A673 (cell line): ENCODE measurements around the gene ASPDH. TPM values are rescaled to one million over a fixed set of nuclear protein-coding genes. Genes with fewer than 3 reads are reported as not detected.

Experiments used
- Bru-seq: library from RNA; stranded (reverse); fragments of 400-500 nt; gene quantifications from one replicate; lab custom pipeline; 2021; lab: Mats Ljungman, UMichigan
- BruChase-seq, 2 experiments: library from RNA; stranded (reverse); fragments of 400-500 nt; gene quantifications; one replicate each; lab custom pipeline; 2021; lab: Mats Ljungman, UMichigan
- BruUV-seq: library from RNA; stranded (reverse); fragments of 400-500 nt; replicated peaks from 2 replicates; lab custom pipeline; 2021; lab: Mats Ljungman, UMichigan
- CTCF ChIA-PET: fragments of 300-600 bp; sonication (Branson Sonifier 250); formaldehyde crosslinking; loops from one replicate; lab custom pipeline; 2022; ENCODE audit warnings: antibody characterized with exemption; lab: Charles Lee
- POLR2A ChIA-PET: fragments of 300-600 bp; sonication (Branson Sonifier 250); formaldehyde crosslinking; loops from one replicate; lab custom pipeline; 2022; ENCODE audit warnings: antibody characterized with exemption; ENCODE audit not compliant: low non-redundant PET; lab: Charles Lee
- DNase-seq: peaks from one replicate; pipeline ENCODE4 v3.0.0-alpha.2; 2015; ENCODE audit warnings: low spot score
- H3K27ac ChIP-seq: fragments of 200-600 bp; sonication (generic); 2 replicates; pipeline ENCODE4 v1.5.1; 2016; ENCODE audit warnings: mixed run types, low read depth, mild to moderate bottlenecking, mixed read lengths, antibody characterized with exemption, low read length; ENCODE audit not compliant: poor library complexity, severe bottlenecking
- H3K27me3 ChIP-seq: fragments of 200-600 bp; sonication (generic); replicated peaks from 2 replicates; pipeline ENCODE4 v1.6.1; 2017; ENCODE audit warnings: mixed run types, low read depth, mild to moderate bottlenecking, mixed read lengths, antibody characterized with exemption, low read length; ENCODE audit not compliant: insufficient read depth, poor library complexity
- H3K36me3 ChIP-seq: fragments of 200-600 bp; sonication (generic); 2 replicates; pipeline ENCODE4 v1.6.1; 2016; ENCODE audit warnings: mixed run types, mild to moderate bottlenecking, mixed read lengths, antibody characterized with exemption, low read length; ENCODE audit not compliant: insufficient read depth, poor library complexity, severe bottlenecking
- H3K4me1 ChIP-seq: fragments of 200-600 bp; sonication (generic); 2 replicates; pipeline ENCODE4 v1.6.1; 2017; ENCODE audit warnings: mixed run types, mild to moderate bottlenecking, mixed read lengths, antibody characterized with exemption, low read length; ENCODE audit not compliant: insufficient read depth, poor library complexity, severe bottlenecking
- H3K4me3 ChIP-seq: fragments of 200-600 bp; sonication (generic); 2 replicates; pipeline ENCODE4 v1.5.1; 2016; ENCODE audit warnings: low read depth, mixed run types, mild to moderate bottlenecking, mixed read lengths, low read length; ENCODE audit not compliant: poor library complexity, severe bottlenecking
- H3K9me3 ChIP-seq: fragments of 200-600 bp; sonication (generic); 2 replicates; pipeline ENCODE4 v1.6.1; 2016; ENCODE audit warnings: mixed run types, low read depth, mild to moderate bottlenecking, mixed read lengths, antibody characterized with exemption, low read length; ENCODE audit not compliant: poor library complexity, severe bottlenecking
- CTCF ChIP-seq: fragments of 300-800, 200-600 bp; sonication (generic); conservative IDR thresholded peaks from 2 replicates; pipeline ENCODE4 v1.5.1; 2017; ENCODE audit warnings: low read depth, mild to moderate bottlenecking, antibody characterized with exemption, low read length, moderate library complexity, mixed read lengths
- EZH2 ChIP-seq: fragments of 200-600 bp; sonication (generic); IDR thresholded peaks from 2 replicates; pipeline ENCODE4 v1.6.1; 2017; ENCODE audit warnings: borderline replicate concordance, low read depth, mild to moderate bottlenecking, mixed read lengths, antibody characterized with exemption, low read length; ENCODE audit not compliant: poor library complexity, severe bottlenecking
- intact Hi-C: fragments of 100-400 bp; cut with micrococcal nuclease; formaldehyde crosslinking; loops from one replicate; pipeline ENCODE4 v1.10.0; 2022; ENCODE audit not compliant: unreplicated experiment
- long read RNA-seq: library from polyadenylated mRNA; stranded (forward); transcript quantifications from one replicate; pipeline ENCODE4 v2.0.0, GENCODE V29; 2022
- total RNA-seq: library from RNA; stranded (reverse); gene quantifications from 2 replicates; pipeline ENCODE4 v1.2.3, GENCODE V29; 2021

The ASPDH gene
- total RNA-seq (0.45 TPM in 1 of 2 replicates, not detected in the other), Bru-seq, nascent RNA (percentile 21 among the genes with signal in this experiment), BruChase-seq, experiment 1, labeled RNA remaining after a 2-hour chase (not detected), BruChase-seq, experiment 2, labeled RNA remaining after a 6-hour chase (percentile 33 among the genes with signal in this experiment)
- long read RNA-seq, result 0 reads

DNA sequence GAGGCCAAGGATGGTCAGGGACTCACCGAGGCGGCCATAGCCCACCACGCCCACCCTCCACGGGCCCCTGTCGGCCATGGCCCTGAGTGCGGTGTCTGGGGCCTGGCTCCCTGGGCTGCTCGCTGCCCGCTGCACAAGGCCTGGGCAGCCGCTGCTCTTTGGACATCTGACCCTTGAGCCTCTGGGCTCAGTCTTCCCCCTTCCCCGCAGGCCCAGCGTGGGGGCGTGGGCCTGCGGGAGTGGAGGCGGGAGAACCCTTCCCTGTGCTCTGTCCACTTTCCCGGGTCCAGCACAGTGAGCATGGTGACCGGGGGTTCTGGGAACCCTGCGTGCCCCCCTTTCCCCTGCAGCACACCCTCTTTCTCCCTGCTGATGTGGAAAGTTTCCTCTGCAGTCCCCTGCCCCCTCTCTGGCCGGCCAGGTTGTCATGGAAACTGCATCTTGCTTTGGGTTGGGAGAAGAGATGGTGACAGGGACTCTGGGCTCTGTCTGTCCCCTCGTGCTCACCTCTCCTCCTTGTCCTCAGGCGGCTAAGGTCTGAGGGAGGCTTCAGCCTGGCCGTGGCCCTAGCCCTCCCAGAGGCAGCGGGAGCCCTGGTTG is at the start of gene ASPDH:
ASPDH (minus strand) TSS at position 168 of the 600 bp plus-strand sequence; CDS start at position 78, 90 bp downstream.
- CTCF ChIA-PET, result no interaction called here
- TF ChIP-seq EZH2, result no peak
- DNase-seq, result no peak
- Histone ChIP-seq H3K27me3 (no peaks in the 10 kb centered on the region), H3K36me3 (no peaks in the 10 kb centered on the region), H3K4me1 (peaks cover 6% of the 10 kb centered on the region), H3K27ac (no peak within 1 kb of the TSS), H3K4me3 (no peak within 1 kb of the TSS), H3K9me3 (no peaks in the 10 kb centered on the region)
- POLR2A ChIA-PET, result no interaction called here
- BruUV-seq, result no TSS peak
- intact Hi-C loops, result loop anchor here (5.0 kb wide), 1 partner anchor 137 kb away; the partner anchor contains the start of gene NR1H2

- intact Hi-C loops, result no loop called here
- H3K36me3 ChIP-seq, result no peaks in the 10 kb centered on the region
- H3K9me3 ChIP-seq, result no peaks in the 10 kb centered on the region
- no peak overlapping the region for H3K4me3 ChIP-seq
- no peak overlapping the region for H3K27ac ChIP-seq
- H3K4me1 ChIP-seq, result peaks cover 14% of the 10 kb centered on the region
- ChIA-PET CTCF (no interaction called here), POLR2A (no interaction called here)
- DNase-seq, result no peak
- TF ChIP-seq CTCF, result no peak
- TF ChIP-seq EZH2, result no peak
- H3K27me3 ChIP-seq, result peaks cover 4% of the 10 kb centered on the region
- no TSS peak for BruUV-seq
Measured at GRCh38 chr19:50562996-50563395, 49.3 kb upstream of the ASPDH start.

DNA sequence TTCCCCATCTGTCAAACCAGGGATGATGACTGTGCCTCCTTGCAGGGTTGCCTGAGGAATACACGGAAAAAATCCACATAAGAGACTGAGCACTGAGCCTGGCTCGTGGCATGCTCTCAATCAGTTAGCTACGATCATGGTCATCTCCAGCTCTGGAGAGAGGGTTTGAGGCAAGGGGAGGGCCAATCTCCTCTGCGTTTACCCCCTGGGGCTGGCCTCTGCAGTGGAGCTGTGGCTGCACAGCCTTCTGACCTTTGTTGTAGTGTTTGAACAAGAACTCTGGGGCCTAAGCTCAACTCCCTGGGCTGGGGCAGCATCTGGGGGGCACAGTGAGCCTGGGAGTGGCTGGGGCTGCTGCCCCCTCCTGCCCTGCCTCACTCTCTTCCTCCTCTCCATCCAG is 48.6 kb upstream of the ASPDH start:
- DNase-seq, result no peak
- H3K27me3 ChIP-seq, result peaks cover 4% of the 10 kb centered on the region
- ChIA-PET POLR2A (no interaction called here), CTCF (no interaction called here)
- no peaks in the 10 kb centered on the region for H3K36me3 ChIP-seq
- no peak for TF ChIP-seq EZH2
- no peak for TF ChIP-seq CTCF
- no peak overlapping the region for H3K27ac ChIP-seq
- no TSS peak for BruUV-seq
- no peak overlapping the region for H3K4me3 ChIP-seq
- intact Hi-C loops, result no loop called here
- no peaks in the 10 kb centered on the region for H3K9me3 ChIP-seq
- H3K4me1 ChIP-seq, result peaks cover 16% of the 10 kb centered on the region
